ENCODE data around the gene TBX3.

TBX3 gene

GRCh38 chr12:114682106-114682784 is 1.7 kb downstream of the TBX3 start:
- DNase-seq = no peak

- DNase-seq = no peak
Measured at GRCh38 chr12:114681116-114681871, 2.7 kb downstream of the TBX3 start.

- DNase-seq = no peak
Measured at GRCh38 chr12:114680604-114681069, 3.3 kb downstream of the TBX3 start.

GRCh38 chr12:114679942-114680341 is 4.0 kb downstream of the TBX3 start:
- no peak for DNase-seq

- no peak for DNase-seq
Measured at GRCh38 chr12:114679452-114679875, 4.5 kb downstream of the TBX3 start.

- DNase-seq = no peak
Measured at GRCh38 chr12:114678718-114679117, 5.3 kb downstream of the TBX3 start.

- no peak for DNase-seq
Measured at GRCh38 chr12:114678028-114678427, 5.9 kb downstream of the TBX3 start.

- no peak for DNase-seq
Measured at GRCh38 chr12:114676142-114676741, 7.7 kb downstream of the TBX3 start.

GRCh38 chr12:114674251-114675047 is 9.5 kb downstream of the TBX3 start:
- no peak for DNase-seq

GRCh38 chr12:114673901-114674250 is 10.1 kb downstream of the TBX3 start:
- no peak for DNase-seq

- DNase-seq = no peak
Measured at GRCh38 chr12:114673169-114673833, 10.7 kb downstream of the TBX3 start.

GRCh38 chr12:114672817-114673168 is 11.2 kb downstream of the TBX3 start:
- DNase-seq = no peak

- DNase-seq = no peak
Measured at GRCh38 chr12:114671443-114672411, 12.2 kb downstream of the TBX3 start.

GRCh38 chr12:114671066-114671442 is 12.9 kb downstream of the TBX3 start:
- no peak for DNase-seq

GRCh38 chr12:114670291-114670980 is 13.5 kb downstream of the TBX3 start:
- no peak for DNase-seq

GRCh38 chr12:114669401-114670290 is 14.3 kb downstream of the TBX3 start:
- DNase-seq = no peak

- DNase-seq = no peak
Measured at GRCh38 chr12:114668886-114669288, 15.1 kb downstream of the TBX3 start.

- DNase-seq = peak; percentile 60
Measured at GRCh38 chr12:114668151-114668885, 15.7 kb downstream of the TBX3 start.

GRCh38 chr12:114667669-114668150 is 16.3 kb downstream of the TBX3 start:
- DNase-seq = no peak

All from activated CD4-positive, alpha-beta T cell treated with anti-CD3 and anti-CD28 coated beads, Interleukin-10, Interleukin-2, amounts not matched to agents 100 ng/mL and 50 ng/mL, durations not matched to agents 16 hours and 8 hours (primary cell).